Mesenchymal stem cell (in vitro differentiated cells and primary cell): Measurements from ENCODE around the gene NNMT.

ENCODE experiments used
- DNase-seq: peaks from one replicate; pipeline ENCODE4 v3.0.0-alpha.2; 2013
- H2AFZ ChIP-seq: one replicate; pipeline ENCODE4 v1.6.1; 2013; ENCODE audit warnings: low read depth, mild to moderate bottlenecking, control low read depth, inconsistent platforms, low read length, moderate library complexity
- H2AK5ac ChIP-seq: 2 replicates; pipeline ENCODE4 v1.6.1; 2013; ENCODE audit warnings: low read length, moderate library complexity, mild to moderate bottlenecking, inconsistent platforms; ENCODE audit not compliant: severe bottlenecking
- H2BK120ac ChIP-seq: one replicate; pipeline ENCODE4 v1.6.1; 2013; ENCODE audit warnings: low read depth, mild to moderate bottlenecking, inconsistent platforms, low read length, moderate library complexity
- H2BK12ac ChIP-seq, 2 experiments: one replicate each; pipeline ENCODE4 v1.6.1; 2013; ENCODE audit warnings: inconsistent platforms in 2 of 2, low read length in 2 of 2, mild to moderate bottlenecking in 2 of 2, moderate library complexity in 2 of 2, control low read depth in 1 of 2
- H2BK15ac ChIP-seq: one replicate; pipeline ENCODE4 v1.6.1; 2013; ENCODE audit warnings: mild to moderate bottlenecking, low read depth, inconsistent platforms; ENCODE audit not compliant: poor library complexity, severe bottlenecking
- H2BK5ac ChIP-seq: 2 replicates; pipeline ENCODE4 v1.6.1; 2013; ENCODE audit warnings: low read depth, mild to moderate bottlenecking, low read length, control low read depth, inconsistent platforms; ENCODE audit not compliant: poor library complexity, severe bottlenecking
- H3K14ac ChIP-seq, 2 experiments: one replicate each; pipeline ENCODE4 v1.6.1; 2013; ENCODE audit warnings: inconsistent platforms in 2 of 2, low read length in 2 of 2, control low read depth in 1 of 2, mild to moderate bottlenecking in 1 of 2, moderate library complexity in 1 of 2
- H3K18ac ChIP-seq, 2 experiments: one replicate each; pipeline ENCODE4 v1.6.1; 2013; ENCODE audit warnings: inconsistent platforms in 2 of 2, low read length in 2 of 2, control low read depth in 1 of 2, low read depth in 1 of 2, mild to moderate bottlenecking in 1 of 2
- H3K23ac ChIP-seq, 2 experiments: one replicate each; pipeline ENCODE4 v1.6.1; 2013; ENCODE audit warnings: inconsistent platforms in 2 of 2, low read length in 2 of 2, mild to moderate bottlenecking in 2 of 2, moderate library complexity in 2 of 2, control low read depth in 1 of 2
- H3K27ac ChIP-seq: 2 replicates; pipeline ENCODE4 v1.5.1; 2013; ENCODE audit warnings: mild to moderate bottlenecking, moderate library complexity, low read length, control low read depth, inconsistent platforms; ENCODE audit not compliant: poor library complexity, severe bottlenecking
- H3K27me3 ChIP-seq, 2 experiments: 2 replicates each; pipeline versions ENCODE4 v1.6.1 to v1.7.0; 2013; ENCODE audit warnings: low read length in 2 of 2, mild to moderate bottlenecking in 2 of 2, moderate library complexity in 2 of 2, control low read depth in 1 of 2, inconsistent platforms in 1 of 2; ENCODE audit not compliant: control insufficient read depth in 1 of 2, insufficient read depth in 1 of 2
- H3K36me3 ChIP-seq, 2 experiments: 2 replicates each; pipeline versions ENCODE4 v1.6.1 to v1.7.0; 2013; ENCODE audit warnings: low read length in 2 of 2, control low read depth in 1 of 2, inconsistent platforms in 1 of 2, low read depth in 1 of 2, mild to moderate bottlenecking in 1 of 2; ENCODE audit not compliant: insufficient read depth in 2 of 2, control insufficient read depth in 1 of 2
- H3K4ac ChIP-seq, 2 experiments: one replicate each; pipeline ENCODE4 v1.6.1; 2013; ENCODE audit warnings: inconsistent platforms in 2 of 2, low read length in 2 of 2, mild to moderate bottlenecking in 2 of 2, moderate library complexity in 2 of 2, control low read depth in 1 of 2, low read depth in 1 of 2
- H3K4me1 ChIP-seq: 2 replicates; pipeline ENCODE4 v1.6.1; 2013; ENCODE audit warnings: low read depth, low read length, control low read depth; ENCODE audit not compliant: control insufficient read depth, insufficient read depth
- H3K4me2 ChIP-seq: 2 replicates; pipeline ENCODE4 v1.6.1; 2013; ENCODE audit warnings: low read length, mild to moderate bottlenecking, inconsistent platforms; ENCODE audit not compliant: poor library complexity, severe bottlenecking
- H3K4me3 ChIP-seq, 2 experiments: 2 replicates each; pipeline versions ENCODE4 v1.5.1 to v1.7.0; 2013; ENCODE audit warnings: low read length in 2 of 2, mild to moderate bottlenecking in 2 of 2, control low read depth in 1 of 2, low read depth in 1 of 2; ENCODE audit not compliant: insufficient read depth in 1 of 2
- H3K79me1 ChIP-seq: replicated peaks from 2 replicates; pipeline ENCODE4 v1.6.1; 2013; ENCODE audit warnings: mild to moderate bottlenecking, control low read depth, low read length, inconsistent platforms; ENCODE audit not compliant: poor library complexity, severe bottlenecking
- H3K9ac ChIP-seq: 2 replicates; pipeline ENCODE4 v1.7.0; 2013; ENCODE audit warnings: mild to moderate bottlenecking, low read length, moderate library complexity
- H3K9me3 ChIP-seq: 2 replicates; pipeline ENCODE4 v1.7.0; 2013; ENCODE audit warnings: mild to moderate bottlenecking, low read length; ENCODE audit not compliant: control insufficient read depth
- H4K8ac ChIP-seq: one replicate; pipeline ENCODE4 v1.6.1; 2013; ENCODE audit warnings: inconsistent platforms, mild to moderate bottlenecking, low read length, moderate library complexity
- H4K91ac ChIP-seq: one replicate; pipeline ENCODE4 v1.6.1; 2013; ENCODE audit warnings: mild to moderate bottlenecking, low read length, inconsistent platforms
- WGBS: methylation state at CpG from one replicate; pipeline ENCODE4 v1.1.7; 2013; ENCODE audit warnings: mixed read lengths; 5-methylcytosine and 5-hydroxymethylcytosine counted together

Gene NNMT

DNA sequence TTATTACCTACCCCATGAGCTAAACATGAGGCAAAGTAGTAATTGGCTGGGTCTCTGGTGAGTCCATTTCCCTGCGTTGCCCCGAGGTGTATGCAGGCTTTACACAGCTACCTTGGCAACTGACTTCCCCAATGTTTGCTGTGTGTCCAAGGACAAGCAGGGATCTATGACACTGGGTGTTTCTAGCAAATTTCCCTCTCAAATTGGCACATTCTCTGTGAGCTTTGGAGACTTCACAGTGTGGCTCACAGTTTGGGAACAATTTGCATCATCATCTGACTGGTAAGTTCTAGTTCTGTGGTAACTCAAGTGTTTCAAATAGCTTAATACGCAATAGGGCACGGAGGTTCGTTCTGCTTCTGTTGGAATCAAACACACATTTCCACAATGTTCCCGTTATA is 12.5 kb downstream of the NNMT start:
- peaks cover 47 to 73% of the 10 kb centered on the region in 2 experiments for H3K36me3 ChIP-seq
- peaks cover 16% of the 10 kb centered on the region for H3K4me1 ChIP-seq
- H2BK120ac ChIP-seq, result no peak overlapping the region
- H2BK12ac ChIP-seq, result no peak overlapping the region
- no peak overlapping the region for H2BK15ac ChIP-seq
- H3K27ac ChIP-seq, result peak overlapping the region; percentile 92
- no peak overlapping the region for H3K23ac ChIP-seq
- H3K18ac ChIP-seq, result peak overlapping the region in 1 of 2 experiments; percentile 34
- H3K79me1 ChIP-seq, result no peaks in the 10 kb centered on the region
- peak overlapping the region in 1 of 2 experiments; percentile 5 for H3K4ac ChIP-seq
- peak overlapping the region; percentile 19 for H4K91ac ChIP-seq
- H2BK5ac ChIP-seq, result no peak overlapping the region
- H3K9ac ChIP-seq, result peak overlapping the region; percentile 94
- H3K4me3 ChIP-seq, result peak overlapping the region in 1 of 2 experiments; percentile 74
- no peak overlapping the region for H2AK5ac ChIP-seq
- WGBS, result 96% methylated on average over 6 of the region's 6 CpGs
- H3K27me3 ChIP-seq, result no peaks in the 10 kb centered on the region
- peak; percentile 83 for DNase-seq
- no peak overlapping the region for H2AFZ ChIP-seq
- H4K8ac ChIP-seq, result no peak overlapping the region
- no peak overlapping the region for H3K4me2 ChIP-seq
- no peak overlapping the region for H3K14ac ChIP-seq
- H3K9me3 ChIP-seq, result no peaks in the 10 kb centered on the region

DNA sequence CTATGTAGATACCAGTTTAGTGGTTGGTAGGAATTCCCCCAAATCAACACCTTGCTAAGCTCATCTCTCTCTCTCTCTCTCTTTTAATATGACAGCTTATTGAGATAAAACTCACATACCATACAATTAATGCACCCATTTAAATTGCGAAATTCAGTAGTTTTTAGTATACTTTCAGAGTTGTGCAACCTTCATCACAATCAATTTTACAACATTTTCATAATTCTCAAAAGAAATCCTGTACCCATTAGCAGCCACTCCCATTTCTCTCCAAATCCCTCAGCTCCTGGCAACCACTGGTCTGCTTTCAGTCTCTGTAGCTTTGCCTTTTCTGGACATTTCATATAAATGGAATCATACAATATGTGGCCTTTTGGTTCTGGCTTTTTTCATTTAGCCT is 13.3 kb downstream of the NNMT start:
- H4K8ac ChIP-seq, result no peak overlapping the region

DNA sequence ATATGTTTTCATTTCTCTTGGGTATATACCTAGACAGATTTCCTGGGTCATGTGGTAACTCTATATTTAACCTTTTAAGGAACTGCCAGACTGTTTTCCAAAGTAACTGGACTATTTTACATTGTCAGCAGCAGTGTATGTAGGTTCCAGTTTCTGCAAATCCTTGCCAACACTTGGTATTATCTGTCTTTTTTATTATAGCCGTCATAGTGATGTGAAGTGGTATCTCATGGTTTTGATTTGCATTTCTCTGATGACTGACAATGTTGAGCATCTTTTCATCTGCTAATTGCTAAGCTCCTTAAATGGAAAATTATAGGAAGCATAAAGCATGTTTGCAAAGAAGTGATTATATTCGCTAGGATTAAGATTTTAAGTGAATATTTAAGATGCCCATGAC is 13.9 kb downstream of the NNMT start:
- no peak overlapping the region for H4K8ac ChIP-seq
- H3K4me2 ChIP-seq, result no peak overlapping the region
- no peak for DNase-seq
- no peaks in the 10 kb centered on the region for H3K27me3 ChIP-seq
- peaks cover 14% of the 10 kb centered on the region for H3K4me1 ChIP-seq
- no peak overlapping the region for H3K18ac ChIP-seq
- no peak overlapping the region for H2AK5ac ChIP-seq
- H2BK12ac ChIP-seq, result no peak overlapping the region
- H3K36me3 ChIP-seq, result peaks cover 49 to 74% of the 10 kb centered on the region in 2 experiments
- H2AFZ ChIP-seq, result no peak overlapping the region
- H3K14ac ChIP-seq, result no peak overlapping the region
- H3K9ac ChIP-seq, result peak overlapping the region; percentile 94
- H3K9me3 ChIP-seq, result no peaks in the 10 kb centered on the region
- no peaks in the 10 kb centered on the region for H3K79me1 ChIP-seq
- 71% methylated on average over 1 of the region's 2 CpGs for WGBS
- H3K27ac ChIP-seq, result no peak overlapping the region
- H2BK120ac ChIP-seq, result no peak overlapping the region
- H3K4ac ChIP-seq, result no peak overlapping the region
- H2BK15ac ChIP-seq, result no peak overlapping the region
- peak overlapping the region in 1 of 2 experiments; percentile 74 for H3K4me3 ChIP-seq
- H3K23ac ChIP-seq, result no peak overlapping the region
- H2BK5ac ChIP-seq, result no peak overlapping the region
- H4K91ac ChIP-seq, result no peak overlapping the region

More for the DNA sequence above, 13.3 kb downstream of the NNMT start:
- Histone ChIP-seq H2AFZ (no peak overlapping the region), H3K4me3 (peak overlapping the region in 1 of 2 experiments; percentile 74), H3K36me3 (peaks cover 51 to 73% of the 10 kb centered on the region in 2 experiments), H2BK15ac (no peak overlapping the region), H3K23ac (no peak overlapping the region), H3K14ac (no peak overlapping the region), H3K4me2 (no peak overlapping the region), H3K27me3 (no peaks in the 10 kb centered on the region), H3K27ac (peak overlapping the region; percentile 48), H2BK5ac (no peak overlapping the region), H2BK120ac (no peak overlapping the region), H3K79me1 (no peaks in the 10 kb centered on the region), H3K4me1 (peaks cover 17% of the 10 kb centered on the region), H3K18ac (peak overlapping the region in 1 of 2 experiments; percentile 57), H2BK12ac (no peak overlapping the region), H3K9ac (peak overlapping the region; percentile 94), H3K4ac (no peak overlapping the region), H4K91ac (no peak overlapping the region), H2AK5ac (no peak overlapping the region), H3K9me3 (no peaks in the 10 kb centered on the region)
- DNase-seq, result no peak
- 98% methylated on average over 1 of the region's 1 CpG for WGBS

DNA sequence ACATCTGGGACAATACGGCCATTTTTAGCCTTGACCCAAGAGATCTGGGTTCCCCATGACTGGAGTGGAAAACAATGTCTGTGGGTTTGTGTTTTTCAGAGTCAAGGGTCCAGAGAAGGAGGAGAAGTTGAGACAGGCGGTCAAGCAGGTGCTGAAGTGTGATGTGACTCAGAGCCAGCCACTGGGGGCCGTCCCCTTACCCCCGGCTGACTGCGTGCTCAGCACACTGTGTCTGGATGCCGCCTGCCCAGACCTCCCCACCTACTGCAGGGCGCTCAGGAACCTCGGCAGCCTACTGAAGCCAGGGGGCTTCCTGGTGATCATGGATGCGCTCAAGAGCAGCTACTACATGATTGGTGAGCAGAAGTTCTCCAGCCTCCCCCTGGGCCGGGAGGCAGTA is 15.7 kb downstream of the NNMT start:
- H3K9me3 ChIP-seq, result no peaks in the 10 kb centered on the region
- H3K4ac ChIP-seq, result no peak overlapping the region
- H2BK120ac ChIP-seq, result no peak overlapping the region
- H3K14ac ChIP-seq, result no peak overlapping the region
- peak overlapping the region in 1 of 2 experiments; percentile 73 for H3K23ac ChIP-seq
- no peak overlapping the region for H3K18ac ChIP-seq
- no peak overlapping the region for H3K4me3 ChIP-seq
- no peak overlapping the region for H2BK12ac ChIP-seq
- 96% methylated on average over 10 of the region's 10 CpGs for WGBS
- H2BK5ac ChIP-seq, result no peak overlapping the region
- H3K79me1 ChIP-seq, result no peaks in the 10 kb centered on the region
- H3K4me1 ChIP-seq, result peaks cover 14% of the 10 kb centered on the region
- no peak overlapping the region for H2BK15ac ChIP-seq
- H4K91ac ChIP-seq, result no peak overlapping the region
- peak overlapping the region; percentile 22 for H3K27ac ChIP-seq
- DNase-seq, result no peak
- no peak overlapping the region for H3K4me2 ChIP-seq
- H3K27me3 ChIP-seq, result no peaks in the 10 kb centered on the region
- H3K36me3 ChIP-seq, result peaks cover 54 to 90% of the 10 kb centered on the region in 2 experiments
- no peak overlapping the region for H2AK5ac ChIP-seq
- no peak overlapping the region for H3K9ac ChIP-seq
- no peak overlapping the region for H4K8ac ChIP-seq
- H2AFZ ChIP-seq, result no peak overlapping the region
